HepG2 (cell line): ENCODE measurements around the gene TOR4A. TPM values are rescaled to one million over a fixed set of nuclear protein-coding genes. Genes with fewer than 3 reads are reported as not detected.
A peak's percentile ranks its signal among the peaks of the same experiment; 100 is the strongest.

Experiments
- ARID3A ChIP-seq: IDR thresholded peaks from 2 replicates; pipeline ENCODE4 v1.6.1; 2012; ENCODE audit warnings: low read depth, low read length, improper control_type of control experiment
- CREM ChIP-seq, 2 experiments: sonication (generic) in 1 of 2; formaldehyde crosslinking in 1 of 2; IDR thresholded peaks; 2 replicates each; pipeline versions ENCODE4 v1.4.0 to v1.6.1; 2016 to 2020; ENCODE audit warnings: antibody characterized with exemption in 1 of 2, mild to moderate bottlenecking in 1 of 2, missing genetic modification reagents in 1 of 2
- HMGXB3 ChIP-seq: sonication (generic); formaldehyde crosslinking; IDR thresholded peaks from 2 replicates; pipeline ENCODE4 v1.4.0; 2020; ENCODE audit warnings: missing genetic modification reagents, borderline replicate concordance
- HNF4G ChIP-seq, 2 experiments: sonication (generic) in 1 of 2; formaldehyde crosslinking in 1 of 2; IDR thresholded peaks; 2 replicates each; pipeline versions ENCODE4 v1.4.0 to v1.6.1; 2011 to 2020; ENCODE audit warnings: borderline replicate concordance in 2 of 2, low read depth in 2 of 2, mild to moderate bottlenecking in 2 of 2, low read length in 1 of 2, missing genetic modification reagents in 1 of 2, moderate library complexity in 1 of 2
- HNRNPL ChIP-seq: fragments of 200-400 bp; formaldehyde crosslinking; IDR thresholded peaks from 2 replicates; pipeline ENCODE4 v1.6.1; 2017; ENCODE audit warnings: mild to moderate bottlenecking, low read depth, low read length
- NFYC ChIP-seq: IDR thresholded peaks from 2 replicates; pipeline ENCODE4 v1.6.1; 2016; ENCODE audit warnings: missing genetic modification reagents, missing compliant biosample characterization
- REPIN1 ChIP-seq: sonication (generic); formaldehyde crosslinking; IDR thresholded peaks from 2 replicates; pipeline ENCODE4 v1.8.0; 2022; ENCODE audit warnings: missing genetic modification reagents, low read depth, mild to moderate bottlenecking, borderline replicate concordance
- SOX6 ChIP-seq, 2 experiments: fragments of 450-650 bp in 1 of 2; sonication (generic) in 1 of 2; formaldehyde crosslinking in 1 of 2; IDR thresholded peaks; 2 replicates each; pipeline versions ENCODE4 v1.4.0 to v1.6.1; 2017 to 2020; ENCODE audit warnings: antibody characterized with exemption in 1 of 2, mild to moderate bottlenecking in 1 of 2, missing genetic modification reagents in 1 of 2
- SYNCRIP ChIP-seq: fragments of 200-400 bp; formaldehyde crosslinking; IDR thresholded peaks from 2 replicates; pipeline ENCODE4 v1.6.1; 2018; ENCODE audit warnings: mild to moderate bottlenecking, low read depth, low read length; ENCODE audit not compliant: insufficient read depth
- TIGD3 ChIP-seq: sonication (generic); formaldehyde crosslinking; IDR thresholded peaks from 2 replicates; pipeline ENCODE4 v1.5.1; 2020; ENCODE audit warnings: mild to moderate bottlenecking, missing genetic modification reagents, borderline replicate concordance
- YY1 ChIP-seq: IDR thresholded peaks from 2 replicates; pipeline ENCODE4 v1.6.1; 2011; ENCODE audit warnings: low read length, low read depth, moderate library complexity, mild to moderate bottlenecking; ENCODE audit not compliant: insufficient read depth, insufficient replicate concordance
- ZNF3 ChIP-seq: IDR thresholded peaks from 2 replicates; pipeline ENCODE4 v1.7.0; 2017; ENCODE audit warnings: inconsistent platforms
- ZNF451 ChIP-seq: sonication (generic); formaldehyde crosslinking; IDR thresholded peaks from 2 replicates; pipeline ENCODE4 v1.5.0; 2020; ENCODE audit warnings: mild to moderate bottlenecking, missing genetic modification reagents
- ZNF468 ChIP-seq: sonication (generic); formaldehyde crosslinking; IDR thresholded peaks from 2 replicates; pipeline ENCODE4 v1.8.0; 2022; ENCODE audit warnings: mild to moderate bottlenecking, moderate library complexity, missing genetic modification reagents
- ZNF646 ChIP-seq: sonication (generic); formaldehyde crosslinking; IDR thresholded peaks from 2 replicates; pipeline ENCODE4 v1.9.0; 2021; ENCODE audit warnings: mild to moderate bottlenecking, missing genetic modification reagents
- polyA plus RNA-seq, 8 experiments: library from polyadenylated mRNA; depleted of rRNA in 3 of 8; stranded (reverse) in 7 of 8; unstranded in 1 of 8; fragments of >200 nt; fragmentation: Illumina TruSeq in 4 of 8; extraction: Trizol in 4 of 8; gene quantifications; 2 replicates each; pipeline versions ENCODE4 v1.2.1 to v1.2.3, GENCODE V29; 2011 to 2016; ENCODE audit warnings: low read depth in 4 of 8, missing spikeins in 1 of 8, mixed read lengths in 1 of 8; ENCODE audit not compliant: insufficient read depth in 1 of 8
- total RNA-seq, 5 experiments: library from RNA; depleted of rRNA; stranded (reverse); fragments of >200 nt; fragmentation: Illumina TruSeq; extraction: Trizol; gene quantifications; 2 replicates each; pipeline ENCODE4 v1.2.3, GENCODE V29; 2016; ENCODE audit warnings: low read depth in 1 of 5

TOR4A gene
- total and polyA plus RNA-seq, 2 of the 13 experiments (the other 11 are each of a cell fraction or from before 2014, with no cell fraction given): 11.1 to 14.2 TPM

GRCh38 chr9:137302118-137302448 lies 24.6 kb downstream of the TOR4A start, which contains the start of gene NRARP (continued):
- TF ChIP-seq ZNF646: no peak
- TF ChIP-seq HMGXB3: no peak
- TF ChIP-seq ZNF451 (CRISPR knock-in tag): no peak
- 0 out of 2 replicates have a peak, but pooled peaks have one; percentile 30 for TF ChIP-seq NFYC (CRISPR knock-in tag)
- TF ChIP-seq CREM (IDR thresholded peaks at IDR 0.05): no peak
- no peak for TF ChIP-seq CREM (CRISPR knock-in tag; IDR thresholded peaks at IDR 0.05)
- TF ChIP-seq ZNF468: no peak
- TF ChIP-seq SYNCRIP: no peak
- peak; percentile 62 for TF ChIP-seq YY1
- no peak for TF ChIP-seq HNRNPL
- no peak for TF ChIP-seq HNF4G (IDR thresholded peaks at IDR 0.05; ENCODE audit: borderline replicate concordance, low read depth, low read length)
- TF ChIP-seq HNF4G (CRISPR knock-in tag; IDR thresholded peaks at IDR 0.05; ENCODE audit: borderline replicate concordance, low read depth): no peak
- no peak for TF ChIP-seq ZNF3 (CRISPR knock-in tag)
- no peak for TF ChIP-seq TIGD3 (CRISPR knock-in tag)
- no peak for TF ChIP-seq REPIN1 (CRISPR knock-in tag)
- TF ChIP-seq ARID3A: no peak
- no peak for TF ChIP-seq SOX6 (IDR thresholded peaks at IDR 0.05)
- peak; percentile 27; the same call in 1 of the 2 replicates for TF ChIP-seq SOX6 (CRISPR knock-in tag; IDR thresholded peaks at IDR 0.05)
